HCT116 (cell line): Measurements from ENCODE around the gene LCN1. TPM values are rescaled to one million over a fixed set of nuclear protein-coding genes. Genes with fewer than 3 reads are reported as not detected.

ENCODE experiments used
- ATAC-seq: fragments of 200-7000 bp; cut with Tn5 transposase; 2 replicates; pipeline ENCODE4 v1.9.1; 2020; ENCODE audit warnings: mild to moderate bottlenecking, moderate library complexity
- BruUV-seq: library from RNA; stranded (reverse); fragments of 400-500 nt; replicated peaks from 2 replicates; lab custom pipeline; 2021; lab: Mats Ljungman, UMichigan
- CTCF ChIA-PET: fragments of 300-600 bp; sonication (Branson Sonifier 250); formaldehyde crosslinking; loops from one replicate; lab custom pipeline; 2021; ENCODE audit warnings: antibody characterized with exemption; lab: Charles Lee
- POLR2A ChIA-PET: fragments of 300-600, 350-600 bp; sonication (Branson Sonifier 250); formaldehyde crosslinking; loops from one replicate; lab custom pipeline; 2021; ENCODE audit warnings: antibody characterized with exemption; lab: Charles Lee
- RAD21 ChIA-PET, 2 experiments: fragments of 300-600 bp; sonication (Branson Sonifier 250); formaldehyde crosslinking; loops; one replicate each; lab custom pipeline; 2023; ENCODE audit warnings: low total read pairs in 2 of 2; ENCODE audit not compliant: uncharacterized antibody in 2 of 2, unreplicated experiment in 2 of 2, low non-redundant PET in 1 of 2; lab: Charles Lee
- DNase-seq: peaks from one replicate; pipeline ENCODE4 v3.0.0-alpha.2; 2010; ENCODE audit warnings: low read depth, low spot score
- H2AFZ ChIP-seq: fragments of 200-600 bp; shearing (Covaris generic), sonication (generic); 2 replicates; pipeline ENCODE4 v1.6.1; 2017; ENCODE audit warnings: low read depth, mixed run types, mixed read lengths, antibody characterized with exemption, low read length; ENCODE audit not compliant: poor library complexity, severe bottlenecking
- H3K27ac ChIP-seq: 2 replicates; pipeline ENCODE4 v1.5.1; 2012; ENCODE audit warnings: low read depth, low read length
- H3K27me3 ChIP-seq: fragments of 200-600 bp; sonication (generic); 2 replicates; pipeline ENCODE4 v1.6.1; 2016; ENCODE audit warnings: mixed run types, low read length, mixed read lengths; ENCODE audit not compliant: insufficient read depth
- H3K36me3 ChIP-seq, 2 experiments: fragments of 200-500 bp in 1 of 2; fragments of 200-600 bp in 1 of 2; sonication (Bioruptor generic) in 1 of 2; sonication (generic) in 1 of 2; 2 replicates each; pipeline versions ENCODE4 v1.5.1 to v1.6.1; 2014 to 2016; ENCODE audit warnings: low read length in 2 of 2, inconsistent platforms in 1 of 2, mixed read lengths in 1 of 2, mixed run types in 1 of 2; ENCODE audit not compliant: insufficient read depth in 2 of 2, control insufficient read depth in 1 of 2
- H3K4me1 ChIP-seq, 2 experiments: fragments of 200-600 bp in 1 of 2; sonication (generic) in 1 of 2; 2 replicates each; pipeline versions ENCODE4 v1.5.1 to v1.6.1; 2012 to 2017; ENCODE audit warnings: low read length in 2 of 2, inconsistent platforms in 1 of 2, mild to moderate bottlenecking in 1 of 2, mixed read lengths in 1 of 2, mixed run types in 1 of 2, moderate library complexity in 1 of 2; ENCODE audit not compliant: insufficient read depth in 2 of 2, control insufficient read depth in 1 of 2
- H3K4me2 ChIP-seq: fragments of 200-600 bp; sonication (generic); 2 replicates; pipeline ENCODE4 v1.6.1; 2017; ENCODE audit warnings: mixed run types, low read length, mixed read lengths
- H3K4me3 ChIP-seq, 2 experiments: fragments of 200-600 bp in 1 of 2; sonication (generic) in 1 of 2; replicated peaks in 1 of 2; 2 replicates each; pipeline ENCODE4 v1.5.1; 2011 to 2016; ENCODE audit warnings: low read length in 2 of 2, control low read depth in 1 of 2, low read depth in 1 of 2, mild to moderate bottlenecking in 1 of 2, mixed read lengths in 1 of 2, mixed run types in 1 of 2
- H3K79me2 ChIP-seq: fragments of 200-600 bp; sonication (generic); 2 replicates; pipeline ENCODE4 v1.6.1; 2017; ENCODE audit warnings: mild to moderate bottlenecking, mixed run types, low read length, moderate library complexity, mixed read lengths; ENCODE audit not compliant: insufficient read depth
- H3K9ac ChIP-seq: fragments of 200-600 bp; sonication (generic); 2 replicates; pipeline ENCODE4 v1.6.1; 2016; ENCODE audit warnings: low read length, mixed read lengths
- H3K9me2 ChIP-seq: fragments of 200-600 bp; sonication (generic), shearing (Covaris generic); 2 replicates; pipeline ENCODE4 v1.6.1; 2017; ENCODE audit warnings: mixed run types, mild to moderate bottlenecking, moderate library complexity; ENCODE audit not compliant: insufficient read depth
- H3K9me3 ChIP-seq, 2 experiments: fragments of 200-500 bp in 1 of 2; fragments of 200-600 bp in 1 of 2; sonication (Bioruptor generic) in 1 of 2; sonication (generic) in 1 of 2; 2 replicates each; pipeline ENCODE4 v1.6.1; 2014 to 2017; ENCODE audit warnings: low read length in 2 of 2, mixed read lengths in 2 of 2, inconsistent platforms in 1 of 2, low read depth in 1 of 2, mild to moderate bottlenecking in 1 of 2, mixed run types in 1 of 2, moderate library complexity in 1 of 2; ENCODE audit not compliant: control insufficient read depth in 1 of 2, insufficient read depth in 1 of 2
- H4K20me1 ChIP-seq: fragments of 200-600 bp; sonication (generic), shearing (Covaris generic); 2 replicates; pipeline ENCODE4 v1.6.1; 2017; ENCODE audit warnings: mixed run types, mild to moderate bottlenecking, moderate library complexity; ENCODE audit not compliant: insufficient read depth
- ATF3 ChIP-seq: IDR thresholded peaks from 2 replicates; pipeline ENCODE4 v1.6.1; 2012
- CTCF ChIP-seq, 3 experiments: fragments of 200-600 bp in 1 of 3; sonication (generic) in 1 of 3; IDR thresholded peaks in 2 of 3; conservative IDR thresholded peaks in 1 of 3; 2 replicates each; pipeline ENCODE4 v1.5.1; 2012 to 2017; ENCODE audit warnings: low read depth in 2 of 3, low read length in 2 of 3, antibody characterized with exemption in 1 of 3, borderline replicate concordance in 1 of 3, control low read depth in 1 of 3, mild to moderate bottlenecking in 1 of 3, mixed read lengths in 1 of 3, mixed run types in 1 of 3, moderate library complexity in 1 of 3; ENCODE audit not compliant: insufficient read depth in 1 of 3
- EGR1 ChIP-seq: IDR thresholded peaks from 2 replicates; pipeline ENCODE4 v1.6.1; 2012; ENCODE audit warnings: low read depth
- EZH2 ChIP-seq: fragments of 200-600 bp; sonication (generic); IDR thresholded peaks from 2 replicates; pipeline ENCODE4 v1.6.1; 2017; ENCODE audit warnings: antibody characterized with exemption, mixed run types
- EZH2phosphoT487 ChIP-seq: fragments of 200-600 bp; IDR thresholded peaks from 2 replicates; pipeline ENCODE4 v1.6.1; 2018; ENCODE audit warnings: antibody characterized with exemption, borderline replicate concordance
- FOSL1 ChIP-seq: IDR thresholded peaks from 2 replicates; pipeline ENCODE4 v1.6.1; 2012; ENCODE audit warnings: low read depth
- JUND ChIP-seq: IDR thresholded peaks from 2 replicates; pipeline ENCODE4 v1.6.1; 2012
- POLR2A ChIP-seq: IDR thresholded peaks from 2 replicates; pipeline ENCODE4 v1.7.0; 2011; ENCODE audit warnings: borderline replicate concordance; ENCODE audit not compliant: insufficient read depth, insufficient read length; ENCODE audit errors: extremely low read depth
- POLR2AphosphoS5 ChIP-seq: IDR thresholded peaks from 2 replicates; pipeline ENCODE4 v1.6.1; 2011; ENCODE audit warnings: mild to moderate bottlenecking, low read depth, low read length, moderate library complexity
- SIN3A ChIP-seq: IDR thresholded peaks from 2 replicates; pipeline ENCODE4 v1.6.1; 2012; ENCODE audit warnings: low read depth
- SP1 ChIP-seq: IDR thresholded peaks from 2 replicates; pipeline ENCODE4 v1.6.1; 2012; ENCODE audit warnings: low read depth
- TCF7L2 ChIP-seq: IDR thresholded peaks from 2 replicates; pipeline ENCODE4 v1.7.0; 2011; ENCODE audit warnings: borderline replicate concordance, inconsistent platforms; ENCODE audit not compliant: insufficient read depth, insufficient read length; ENCODE audit errors: extremely low read depth
- YY1 ChIP-seq: IDR thresholded peaks from 2 replicates; pipeline ENCODE4 v1.6.1; 2011; ENCODE audit warnings: low read length, low read depth, moderate library complexity, mild to moderate bottlenecking; ENCODE audit not compliant: insufficient replicate concordance; ENCODE audit errors: extremely low read depth
- ZBTB33 ChIP-seq: IDR thresholded peaks from 2 replicates; pipeline ENCODE4 v1.6.1; 2011; ENCODE audit warnings: mild to moderate bottlenecking, low read length, moderate library complexity; ENCODE audit not compliant: insufficient replicate concordance; ENCODE audit errors: extremely low read depth
- ZFX ChIP-seq: fragments of 450-650 bp; IDR thresholded peaks from 2 replicates; pipeline ENCODE4 v1.6.1; 2017
- ZNF274 ChIP-seq: fragments of 200-500 bp; sonication (Bioruptor generic); IDR thresholded peaks from 2 replicates; pipeline ENCODE4 v1.6.1; 2014; ENCODE audit warnings: mild to moderate bottlenecking, low read depth, low read length, inconsistent platforms
- intact Hi-C: fragments of 100-400 bp; cut with micrococcal nuclease; formaldehyde crosslinking; loops from 2 replicates; pipeline ENCODE4 v1.10.0; 2022
- total RNA-seq: library from RNA; stranded (reverse); gene quantifications from one replicate; pipeline ENCODE4 v1.2.1, GENCODE V29; 2021; ENCODE audit not compliant: unreplicated experiment

LCN1 gene
- total RNA-seq, 1 experiment from 2014 or later = not detected

GRCh38 chr9:135508211-135508820 lies 12.9 kb upstream of the LCN1 start:
- no peaks in the 10 kb centered on the region for H3K9me2 ChIP-seq
- no TSS peak for BruUV-seq
- no peak overlapping the region for H3K4me3 ChIP-seq
- H3K9me3 ChIP-seq = no peaks in the 10 kb centered on the region; a peak in 1 of 4 replicates
- CTCF ChIA-PET = no interaction called here
- POLR2A ChIA-PET = no interaction called here
- intact Hi-C loops = no loop called here
- no peaks in the 10 kb centered on the region for H3K27me3 ChIP-seq
- H3K4me2 ChIP-seq = no peak overlapping the region
- peaks cover 4% of the 10 kb centered on the region; the same call in 1 of the 2 replicates for H4K20me1 ChIP-seq
- H3K9ac ChIP-seq = no peak overlapping the region
- ATAC-seq (no peak), DNase-seq (no peak)
- TF ChIP-seq ATF3 = no peak
- TF ChIP-seq ZBTB33 = no peak
- TF ChIP-seq ZNF274 = no peak
- TF ChIP-seq EGR1 = no peak
- TF ChIP-seq EZH2 = no peak
- no peak for TF ChIP-seq CTCF (IDR thresholded peaks at IDR 0.05 in 2 of 3, conservative IDR thresholded peaks at IDR 0.05 in 1 of 3; ENCODE audit: borderline replicate concordance in 1 of 3, insufficient read depth in 1 of 3, low read depth in 2 of 3, low read length in 2 of 3)
- no peak for TF ChIP-seq EZH2phosphoT487
- no peak for TF ChIP-seq FOSL1
- TF ChIP-seq SIN3A = no peak
- TF ChIP-seq SP1 = no peak
- no peak for TF ChIP-seq POLR2A
- no peak for TF ChIP-seq ZFX
- no peak for TF ChIP-seq JUND
- no peak for TF ChIP-seq YY1
- no peak for TF ChIP-seq TCF7L2
- no peak for TF ChIP-seq POLR2AphosphoS5
- H2AFZ ChIP-seq = no peak overlapping the region
- no peak overlapping the region for H3K27ac ChIP-seq
- H3K79me2 ChIP-seq = peaks cover 12% of the 10 kb centered on the region
- peaks cover 6 to 24% of the 10 kb centered on the region in 2 experiments; a peak in 3 of 4 replicates for H3K4me1 ChIP-seq
- H3K36me3 ChIP-seq = peaks cover 9 to 20% of the 10 kb centered on the region in 2 experiments; a peak in 2 of 4 replicates
- RAD21 ChIA-PET = no interaction called here
